ENCODE results near the gene HPS1.

- TF ChIP-seq POLR2A (IDR thresholded peaks at IDR 0.05) (no peak), CTCF (IDR thresholded peaks at IDR 0.05 in 8 of 11, conservative IDR thresholded peaks at IDR 0.05 in 3 of 11) (no peak), POLR2AphosphoS5 (IDR thresholded peaks at IDR 0.05) (peak in 1 of 3 donors; percentile 36)
Measured at GRCh38 chr10:98424295-98425254, 22.2 kb downstream of the HPS1 start.
